ENCODE results near the gene LAGE3. TPM values are rescaled to one million over a fixed set of nuclear protein-coding genes. Genes with fewer than 3 reads are reported as not detected.

LAGE3 gene
- total RNA-seq, 1 donor from 2014 or later, result 20.0 TPM

GRCh38 chrX:154463611-154464220 lies 15.4 kb downstream of the LAGE3 start:
- H3K36me3 ChIP-seq (ENCODE audit: insufficient read depth, low read length), result no peaks in the 10 kb centered on the region
- peaks cover 43% of the 10 kb centered on the region for H4K20me1 ChIP-seq (ENCODE audit: insufficient read depth, low read length)
- DNase-seq (ENCODE audit: low read depth) (no peak), FAIRE-seq (no peak)
- H3K27ac ChIP-seq (ENCODE audit: low read depth, low read length), result no peak overlapping the region
- Mint-ChIP-seq H3K4me1 (ENCODE audit: low read depth, unreplicated experiment) (no peaks in the 10 kb centered on the region), H3K36me3 (ENCODE audit: low read depth, unreplicated experiment) (no peaks in the 10 kb centered on the region), H3K4me3 (ENCODE audit: unreplicated experiment) (no peak overlapping the region), H3K27me3 (ENCODE audit: low read depth, unreplicated experiment) (no peaks in the 10 kb centered on the region), H3K27ac (ENCODE audit: unreplicated experiment) (no peak overlapping the region), H3K9me3 (ENCODE audit: unreplicated experiment) (no peaks in the 10 kb centered on the region)
- H3K4me1 ChIP-seq (ENCODE audit: insufficient read depth, low read length), result peaks cover 4% of the 10 kb centered on the region
- H3K79me2 ChIP-seq (ENCODE audit: insufficient read depth, low read length), result peaks cover 45% of the 10 kb centered on the region
- no peak overlapping the region for H3K4me3 ChIP-seq (ENCODE audit: insufficient read depth, low read depth, low read length)
- H3K9ac ChIP-seq (ENCODE audit: low read length), result no peak overlapping the region
- H3K4me2 ChIP-seq (ENCODE audit: low read length), result no peak overlapping the region
- H2AFZ ChIP-seq (ENCODE audit: low read depth, low read length), result no peak overlapping the region
- no peaks in the 10 kb centered on the region for H3K27me3 ChIP-seq (ENCODE audit: insufficient read depth, low read length)
- H3K9me3 ChIP-seq (ENCODE audit: insufficient read depth, low read depth, low read length), result no peaks in the 10 kb centered on the region
- TF ChIP-seq EZH2 (IDR thresholded peaks at IDR 0.05; ENCODE audit: insufficient read depth, low read length) (no peak), CTCF (IDR thresholded peaks at IDR 0.05; ENCODE audit: insufficient read depth, low read depth, low read length) (no peak)

- H3K36me3 ChIP-seq (ENCODE audit: insufficient read depth, low read length), result no peaks in the 10 kb centered on the region
- FAIRE-seq (no peak), DNase-seq (ENCODE audit: low read depth) (no peak)
- H3K27me3 ChIP-seq (ENCODE audit: insufficient read depth, low read length), result no peaks in the 10 kb centered on the region
- Mint-ChIP-seq H3K27me3 (ENCODE audit: low read depth, unreplicated experiment) (no peaks in the 10 kb centered on the region), H3K4me1 (ENCODE audit: low read depth, unreplicated experiment) (no peaks in the 10 kb centered on the region), H3K36me3 (ENCODE audit: low read depth, unreplicated experiment) (no peaks in the 10 kb centered on the region), H3K27ac (ENCODE audit: unreplicated experiment) (no peak overlapping the region), H3K4me3 (ENCODE audit: unreplicated experiment) (no peak overlapping the region), H3K9me3 (ENCODE audit: unreplicated experiment) (no peaks in the 10 kb centered on the region)
- peaks cover 50% of the 10 kb centered on the region for H3K79me2 ChIP-seq (ENCODE audit: insufficient read depth, low read length)
- no peaks in the 10 kb centered on the region for H3K9me3 ChIP-seq (ENCODE audit: insufficient read depth, low read depth, low read length)
- no peak overlapping the region for H2AFZ ChIP-seq (ENCODE audit: low read depth, low read length)
- no peak overlapping the region for H3K4me3 ChIP-seq (ENCODE audit: insufficient read depth, low read depth, low read length)
- no peak overlapping the region for H3K27ac ChIP-seq (ENCODE audit: low read depth, low read length)
- H3K9ac ChIP-seq (ENCODE audit: low read length), result no peak overlapping the region
- TF ChIP-seq CTCF (IDR thresholded peaks at IDR 0.05; ENCODE audit: insufficient read depth, low read depth, low read length), result no peak
- peaks cover 4% of the 10 kb centered on the region for H3K4me1 ChIP-seq (ENCODE audit: insufficient read depth, low read length)
- H3K4me2 ChIP-seq (ENCODE audit: low read length), result no peak overlapping the region
- H4K20me1 ChIP-seq (ENCODE audit: insufficient read depth, low read length), result peaks cover 45% of the 10 kb centered on the region
Observed at GRCh38 chrX:154462396-154462795, 16.7 kb downstream of the LAGE3 start.

GRCh38 chrX:154460326-154460725 lies 18.8 kb downstream of the LAGE3 start:
- TF ChIP-seq CTCF (IDR thresholded peaks at IDR 0.05; ENCODE audit: insufficient read depth, low read depth, low read length) (no peak), EZH2 (IDR thresholded peaks at IDR 0.05; ENCODE audit: insufficient read depth, low read length) (no peak)
- H3K4me1 ChIP-seq (ENCODE audit: insufficient read depth, low read length), result peaks cover 4% of the 10 kb centered on the region
- no peaks in the 10 kb centered on the region for H3K36me3 Mint-ChIP-seq (ENCODE audit: low read depth, unreplicated experiment)
- no peak for FAIRE-seq
- H3K27ac ChIP-seq (ENCODE audit: low read depth, low read length), result no peak overlapping the region
- no peak overlapping the region for H3K4me3 ChIP-seq (ENCODE audit: insufficient read depth, low read depth, low read length)
- peaks cover 50% of the 10 kb centered on the region for H3K79me2 ChIP-seq (ENCODE audit: insufficient read depth, low read length)
- H3K9me3 ChIP-seq (ENCODE audit: insufficient read depth, low read depth, low read length), result no peaks in the 10 kb centered on the region
- no peak overlapping the region for H2AFZ ChIP-seq (ENCODE audit: low read depth, low read length)
- peaks cover 45% of the 10 kb centered on the region for H4K20me1 ChIP-seq (ENCODE audit: insufficient read depth, low read length)
- H3K4me1 Mint-ChIP-seq (ENCODE audit: low read depth, unreplicated experiment), result no peaks in the 10 kb centered on the region
- H3K27me3 ChIP-seq (ENCODE audit: insufficient read depth, low read length), result no peaks in the 10 kb centered on the region
- H3K9me3 Mint-ChIP-seq (ENCODE audit: unreplicated experiment), result no peaks in the 10 kb centered on the region
- peak overlapping the region; percentile 88 for H3K4me3 Mint-ChIP-seq (ENCODE audit: unreplicated experiment)
- H3K27ac Mint-ChIP-seq (ENCODE audit: unreplicated experiment), result no peak overlapping the region
- no peak overlapping the region for H3K9ac ChIP-seq (ENCODE audit: low read length)
- H3K4me2 ChIP-seq (ENCODE audit: low read length), result peak overlapping the region; percentile 91
- no peaks in the 10 kb centered on the region for H3K36me3 ChIP-seq (ENCODE audit: insufficient read depth, low read length)
- DNase-seq (ENCODE audit: low read depth), result no peak
- H3K27me3 Mint-ChIP-seq (ENCODE audit: low read depth, unreplicated experiment), result no peaks in the 10 kb centered on the region
